Ovary (tissue), 9 donors: ENCODE results near the gene CHSY3. TPM values are rescaled to one million over a fixed set of nuclear protein-coding genes. Genes with fewer than 3 reads are reported as not detected.

ENCODE experiments used
- DNase-seq, 5 donors: peaks; one replicate each; pipeline ENCODE4 v3.0.0-alpha.2; 2019 to 2020
- H3K27ac ChIP-seq, 2 donors: fragments of 200-600 bp; one replicate each; pipeline versions ENCODE4 v1.5.1 to v1.8.0; 2019 to 2022
- H3K27me3 ChIP-seq: fragments of 200-600 bp; one replicate; pipeline ENCODE4 v1.8.0; 2022
- H3K36me3 ChIP-seq: fragments of 200-600 bp; sonication (generic); one replicate; pipeline ENCODE4 v1.5.1; 2019
- H3K4me1 ChIP-seq: one replicate; pipeline ENCODE4 v1.8.1; 2013; ENCODE audit warnings: mild to moderate bottlenecking, moderate library complexity; ENCODE audit not compliant: insufficient read depth
- H3K4me3 ChIP-seq: fragments of 200-600 bp; sonication (generic); one replicate; pipeline ENCODE4 v1.5.1; 2017
- H3K9me3 ChIP-seq, 2 donors: fragments of 200-600 bp in 1 of 2; sonication (generic) in 1 of 2; one replicate each; pipeline versions ENCODE4 v1.5.1 to v1.8.1; 2013 to 2019; ENCODE audit warnings: mild to moderate bottlenecking in 1 of 2, moderate library complexity in 1 of 2
- EP300 ChIP-seq: sonication (generic); formaldehyde crosslinking; IDR thresholded peaks from one replicate; pipeline ENCODE4 v1.6.1; 2017; ENCODE audit warnings: antibody characterized with exemption
- POLR2A ChIP-seq: fragments of 450-650 bp; IDR thresholded peaks from one replicate; pipeline ENCODE4 v1.6.1; 2017; ENCODE audit warnings: antibody characterized with exemption, mild to moderate bottlenecking, moderate library complexity
- WGBS, 3 donors: extraction: QIAGEN DNeasy Blood & Tissue Kit in 1 of 3; methylation state at CpG; one replicate each; pipeline versions ENCODE4 v1.1.5 to v1.1.7; 2013 to 2017; 5-methylcytosine and 5-hydroxymethylcytosine counted together
- intact Hi-C, 4 donors: fragments of 100-400 bp; cut with DNase I; formaldehyde crosslinking; loops; one replicate each; pipeline versions ENCODE4 v1.11.0 to v1.15.1; 2022 to 2023
- polyA plus RNA-seq, 2 donors: library from polyadenylated mRNA; stranded (reverse); fragments of 200-250 nt in 1 of 2; fragments of 350-450 nt in 1 of 2; fragmentation: Illumina TruSeq in 1 of 2; extraction: RNeasy Lipid Tissue Mini Kit (QIAGEN cat#74804) in 1 of 2; gene quantifications; one replicate each; pipeline ENCODE4 v1.2.3, GENCODE V29; 2013 to 2014
- total RNA-seq, 7 donors: library from RNA; depleted of rRNA in 2 of 7; stranded (reverse); fragments of >200 nt in 2 of 7; fragmentation: NEBNext Ultra II Directional in 3 of 7; extraction: Animal tissue kit (Norgen Biotek cat#: 25700) in 3 of 7; gene quantifications; one replicate each; pipeline versions ENCODE4 v1.1.0 to v1.2.4, GENCODE V29; 2016 to 2023
- TF ChIP-seq, protein P1 (sequence below), 3 donors: fragments of 450-650 bp in 2 of 3; fragments of 200-600 bp in 1 of 3; IDR thresholded peaks; one replicate each; pipeline versions ENCODE4 v1.5.1 to v1.8.0; 2016 to 2022; ENCODE audit warnings: antibody characterized with exemption in 3 of 3, mild to moderate bottlenecking in 1 of 3
- donor health status: DM: no; HTN: no; CAD: no; lungs with moderate emphysema.
- donor health status: DM: no; HTN: no; CAD: no.
- donor health status: Bipolar disorder and iron deficiency.
- donor health status: DM: yes; HTN: yes; CAD: no.
- donor health status: DM: no; HTN: no; CAD: no.
- donor health status: DM: yes; HTN: yes; CAD: no.

Gene CHSY3
- total and polyA plus RNA-seq, 9 donors = 0.13 to 5.5 (median 0.74) TPM

DNA sequence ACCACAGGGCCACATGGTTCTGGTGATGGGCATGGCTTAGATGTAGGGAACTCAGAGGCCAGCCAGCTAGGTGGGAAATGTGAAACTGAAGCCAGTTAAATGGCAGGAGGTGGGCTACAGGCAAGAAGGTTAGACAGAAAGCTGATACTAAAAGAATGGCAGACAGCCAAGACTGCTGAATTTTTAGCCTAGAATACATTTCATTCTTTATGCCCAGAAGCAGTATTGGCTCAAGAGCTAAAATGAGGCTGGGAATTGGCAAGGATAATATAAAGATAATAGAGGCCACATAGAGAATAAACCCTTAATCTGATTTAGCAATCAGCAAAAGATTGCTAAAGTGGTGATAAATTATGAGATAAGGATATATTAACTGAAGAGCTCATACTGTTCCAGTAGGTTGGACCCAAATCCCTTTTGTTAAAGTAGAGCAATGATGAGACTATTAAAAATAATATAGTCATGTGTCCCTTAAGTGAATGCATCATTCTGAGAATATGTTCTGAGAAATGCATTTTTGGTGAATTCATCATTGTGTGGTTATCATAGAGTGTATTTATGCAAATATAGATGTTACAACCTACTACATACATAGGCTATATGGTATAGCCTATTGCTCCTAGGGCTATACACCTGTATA lies 234.3 kb downstream of the CHSY3 start:
- Histone ChIP-seq H3K27me3 (no peaks in the 10 kb centered on the region), H3K36me3 (no peaks in the 10 kb centered on the region), H3K9me3 (no peaks in the 10 kb centered on the region), H3K4me1 (peaks cover 2% of the 10 kb centered on the region), H3K4me3 (no peak overlapping the region), H3K27ac (no peak overlapping the region)
- TF ChIP-seq, protein P1, sequence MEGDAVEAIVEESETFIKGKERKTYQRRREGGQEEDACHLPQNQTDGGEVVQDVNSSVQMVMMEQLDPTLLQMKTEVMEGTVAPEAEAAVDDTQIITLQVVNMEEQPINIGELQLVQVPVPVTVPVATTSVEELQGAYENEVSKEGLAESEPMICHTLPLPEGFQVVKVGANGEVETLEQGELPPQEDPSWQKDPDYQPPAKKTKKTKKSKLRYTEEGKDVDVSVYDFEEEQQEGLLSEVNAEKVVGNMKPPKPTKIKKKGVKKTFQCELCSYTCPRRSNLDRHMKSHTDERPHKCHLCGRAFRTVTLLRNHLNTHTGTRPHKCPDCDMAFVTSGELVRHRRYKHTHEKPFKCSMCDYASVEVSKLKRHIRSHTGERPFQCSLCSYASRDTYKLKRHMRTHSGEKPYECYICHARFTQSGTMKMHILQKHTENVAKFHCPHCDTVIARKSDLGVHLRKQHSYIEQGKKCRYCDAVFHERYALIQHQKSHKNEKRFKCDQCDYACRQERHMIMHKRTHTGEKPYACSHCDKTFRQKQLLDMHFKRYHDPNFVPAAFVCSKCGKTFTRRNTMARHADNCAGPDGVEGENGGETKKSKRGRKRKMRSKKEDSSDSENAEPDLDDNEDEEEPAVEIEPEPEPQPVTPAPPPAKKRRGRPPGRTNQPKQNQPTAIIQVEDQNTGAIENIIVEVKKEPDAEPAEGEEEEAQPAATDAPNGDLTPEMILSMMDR (IDR thresholded peaks at IDR 0.05) = no peak
- no peak for TF ChIP-seq EP300
- TF ChIP-seq POLR2A = no peak
- intact Hi-C loops = no loop called here
- no peak for DNase-seq

DNA sequence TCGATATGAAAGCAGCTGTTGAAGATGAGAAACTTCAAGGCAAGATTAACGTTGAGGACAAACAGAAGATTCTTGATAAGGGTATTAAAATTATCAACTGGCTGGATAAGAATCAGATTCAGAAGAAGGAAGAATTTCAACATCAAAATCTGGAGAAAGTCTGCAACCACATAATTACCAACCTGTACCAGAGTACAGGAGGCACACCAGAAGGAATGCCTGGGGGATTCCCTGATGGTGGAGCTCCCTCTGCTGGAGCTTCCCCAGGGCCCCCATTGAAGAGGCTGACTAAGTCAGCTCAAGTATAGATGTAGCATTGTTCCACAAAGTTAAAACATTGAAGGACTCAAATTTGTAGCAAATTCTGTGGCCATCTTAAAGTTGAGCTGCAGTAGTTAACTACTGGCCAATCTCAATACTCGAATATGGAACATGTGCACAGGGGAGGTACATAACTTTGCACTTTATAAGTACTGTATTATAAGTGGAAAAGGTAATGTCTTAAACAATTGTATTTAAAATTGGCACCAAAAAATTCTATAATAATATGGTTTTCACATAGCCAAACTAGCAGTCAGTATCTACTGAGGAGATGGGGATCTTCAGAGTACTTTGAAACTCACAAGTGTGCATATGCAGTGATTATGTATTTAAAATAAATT lies 237.5 kb downstream of the CHSY3 start:
- H3K27ac ChIP-seq = no peak overlapping the region
- DNase-seq = no peak
- H3K9me3 ChIP-seq = no peaks in the 10 kb centered on the region
- H3K27me3 ChIP-seq = no peaks in the 10 kb centered on the region
- peaks cover 2% of the 10 kb centered on the region for H3K4me1 ChIP-seq
- intact Hi-C loops = no loop called here
- H3K4me3 ChIP-seq = no peak overlapping the region
- 71 to 87% (median 78%) methylated on average over 3 of the region's 3 CpGs for WGBS, 3 donors
- no peaks in the 10 kb centered on the region for H3K36me3 ChIP-seq
- TF ChIP-seq POLR2A = no peak
- TF ChIP-seq, protein P1 (IDR thresholded peaks at IDR 0.05) = no peak
- TF ChIP-seq EP300 = no peak

DNA sequence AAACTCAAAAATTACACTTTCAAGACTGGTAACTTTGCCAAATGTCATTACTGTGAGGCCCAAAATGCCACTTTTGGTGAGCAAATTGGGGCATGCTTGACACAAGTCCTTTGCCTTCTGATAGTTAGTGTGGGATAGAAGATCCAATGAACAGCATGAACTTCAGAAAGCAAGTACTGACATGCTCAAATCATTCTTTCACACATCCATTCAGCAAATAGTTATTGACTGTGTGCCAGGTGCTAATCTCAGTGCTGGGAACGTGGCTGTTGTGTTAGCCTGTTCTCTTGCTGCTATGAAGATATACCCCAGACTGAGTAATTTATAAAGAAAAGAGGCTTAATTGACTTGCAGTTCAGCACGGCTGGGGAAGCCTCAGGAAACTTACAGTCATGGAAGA lies 247.0 kb downstream of the CHSY3 start:
- intact Hi-C loops = no loop called here
- Histone ChIP-seq H3K9me3 (no peaks in the 10 kb centered on the region), H3K36me3 (no peaks in the 10 kb centered on the region), H3K27me3 (no peaks in the 10 kb centered on the region), H3K4me1 (no peaks in the 10 kb centered on the region), H3K27ac (no peak overlapping the region), H3K4me3 (no peak overlapping the region)
- DNase-seq = no peak
- TF ChIP-seq POLR2A (no peak), EP300 (no peak)
- TF ChIP-seq, protein P1 (IDR thresholded peaks at IDR 0.05) = no peak
- WGBS, 3 donors = 10 to 28% (median 15%) methylated on average over 2 of the region's 2 CpGs

GRCh38 chr5:130155345-130156011 lies 251.2 kb downstream of the CHSY3 start:
- H3K4me1 ChIP-seq = no peaks in the 10 kb centered on the region
- no peaks in the 10 kb centered on the region for H3K36me3 ChIP-seq
- no peaks in the 10 kb centered on the region for H3K9me3 ChIP-seq
- WGBS, 3 donors = 25 to 29% (median 28%) methylated on average over 5 of the region's 5 CpGs
- H3K27me3 ChIP-seq = no peaks in the 10 kb centered on the region
- H3K4me3 ChIP-seq = no peak overlapping the region
- no peak for DNase-seq
- intact Hi-C loops = no loop called here
- TF ChIP-seq POLR2A = no peak
- H3K27ac ChIP-seq = no peak overlapping the region

DNA sequence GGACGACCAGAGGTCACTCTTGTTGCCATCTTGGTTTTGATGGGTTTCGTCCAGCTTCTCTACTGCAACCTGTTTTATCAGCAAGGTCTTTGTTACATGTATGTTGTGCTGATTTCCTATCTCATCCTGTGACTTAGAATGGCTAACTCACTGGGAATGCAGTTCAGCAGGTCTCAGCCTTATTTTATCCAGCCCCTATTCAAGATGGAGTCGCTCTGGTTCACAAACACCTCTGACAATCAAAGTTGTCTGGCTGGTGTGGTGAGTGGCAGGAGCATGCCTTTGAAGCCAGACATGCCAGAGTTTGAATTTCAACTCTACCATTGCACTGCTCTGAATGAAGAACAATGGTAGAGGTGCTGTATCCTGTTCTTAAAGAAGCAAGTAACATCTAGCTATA lies 253.8 kb downstream of the CHSY3 start:
- WGBS, 3 donors = 91 to 97% (median 94%) methylated on average over 3 of the region's 3 CpGs
- no peaks in the 10 kb centered on the region for H3K9me3 ChIP-seq
- intact Hi-C loops = no loop called here
- H3K36me3 ChIP-seq = no peaks in the 10 kb centered on the region
- no peaks in the 10 kb centered on the region for H3K27me3 ChIP-seq
- no peak for DNase-seq
- no peak for TF ChIP-seq EP300
- TF ChIP-seq, protein P1 (IDR thresholded peaks at IDR 0.05) = no peak
- TF ChIP-seq POLR2A = no peak
- H3K27ac ChIP-seq = no peak overlapping the region
- H3K4me1 ChIP-seq = no peaks in the 10 kb centered on the region
- no peak overlapping the region for H3K4me3 ChIP-seq
